Measurements from ENCODE around the gene NR2F1-AS1.

The NR2F1-AS1 gene

DNA sequence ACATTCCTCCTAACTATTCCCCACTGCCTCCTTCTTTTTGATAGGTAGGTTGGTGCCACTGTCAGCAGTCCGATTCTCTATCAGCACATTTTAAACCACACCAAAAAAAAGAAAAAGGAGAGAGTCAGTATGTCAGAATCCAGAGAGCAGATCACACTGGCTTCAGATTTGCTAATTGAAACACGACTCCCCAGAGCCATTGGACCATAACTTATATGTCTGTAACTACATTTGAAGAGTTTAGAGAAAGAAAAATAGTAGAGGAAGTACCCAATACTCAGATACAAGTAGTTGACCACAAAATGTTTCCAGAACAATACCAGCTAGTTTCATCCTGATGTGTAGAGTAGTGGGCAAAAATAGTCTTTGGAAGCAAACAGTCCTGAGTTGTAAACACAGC, 216.6 kb downstream of the NR2F1-AS1 start:
- Mint-ChIP-seq H3K9me3 (no peaks in the 10 kb centered on the region), H3K4me1 (ENCODE audit: low read depth) (no peaks in the 10 kb centered on the region), H3K4me3 (no peak overlapping the region), H3K27ac (no peak overlapping the region), H3K36me3 (ENCODE audit: low read depth) (no peaks in the 10 kb centered on the region), H3K27me3 (ENCODE audit: low read depth) (no peaks in the 10 kb centered on the region)

DNA sequence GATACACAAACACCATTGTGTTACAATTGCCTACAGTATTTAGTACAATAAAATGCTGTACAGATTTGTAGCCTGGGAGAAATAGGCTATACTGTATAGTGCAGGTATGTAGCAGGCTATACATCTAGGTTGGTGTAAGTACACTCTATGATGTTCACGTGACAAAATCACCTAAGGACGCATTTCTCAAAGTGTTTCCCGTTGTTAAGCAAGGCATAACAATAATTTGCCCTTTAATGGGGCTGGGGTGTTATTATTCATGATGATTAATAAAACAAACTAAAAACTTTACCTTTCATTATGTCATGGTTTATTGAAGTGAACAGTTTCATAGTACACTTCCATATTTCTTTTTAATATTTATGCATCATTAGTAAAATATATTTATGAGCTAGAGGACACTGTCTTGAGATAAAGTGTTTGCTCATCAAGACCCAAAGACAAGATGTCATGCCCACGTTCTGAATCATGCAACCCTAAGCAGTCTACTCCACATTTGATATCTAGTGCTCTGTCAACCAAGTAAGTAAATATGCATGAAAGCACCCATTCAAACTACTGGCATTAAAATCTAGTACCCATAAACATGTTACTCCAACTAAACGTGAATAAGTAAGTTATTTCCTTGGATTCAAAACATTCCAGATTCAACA, 220.5 kb downstream of the NR2F1-AS1 start:
- Mint-ChIP-seq H3K4me1 (ENCODE audit: low read depth) (no peaks in the 10 kb centered on the region), H3K36me3 (ENCODE audit: low read depth) (no peaks in the 10 kb centered on the region), H3K4me3 (no peak overlapping the region), H3K27ac (no peak overlapping the region), H3K27me3 (ENCODE audit: low read depth) (no peaks in the 10 kb centered on the region), H3K9me3 (peaks cover under 1% of the 10 kb centered on the region)

DNA sequence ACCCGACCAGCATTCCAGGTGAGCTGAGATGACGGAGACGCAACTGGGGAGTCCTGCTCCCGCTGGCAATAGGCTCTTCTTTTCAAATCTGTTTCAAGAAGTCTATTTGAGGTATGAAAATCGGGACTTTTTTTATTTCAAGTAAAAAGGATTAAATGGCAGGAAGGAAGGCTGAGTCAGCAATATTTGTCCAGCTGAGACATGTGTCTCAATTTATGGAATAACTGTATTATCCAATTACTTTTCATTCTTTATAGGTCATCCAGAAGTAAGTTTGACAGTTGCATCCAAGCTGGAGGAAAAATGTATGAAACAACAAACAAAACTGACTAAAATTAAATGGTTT, 221.1 kb downstream of the NR2F1-AS1 start:
- Mint-ChIP-seq H3K36me3 (ENCODE audit: low read depth) (no peaks in the 10 kb centered on the region), H3K9me3 (peaks cover 4% of the 10 kb centered on the region), H3K27me3 (ENCODE audit: low read depth) (no peaks in the 10 kb centered on the region), H3K4me3 (no peak overlapping the region), H3K27ac (no peak overlapping the region), H3K4me1 (ENCODE audit: low read depth) (no peaks in the 10 kb centered on the region)
